Hepatocyte (in vitro differentiated cells): ENCODE data around the gene CITED4.

Experiments
- CTCF ChIP-seq: fragments of 200-600 bp; sonication (generic); IDR thresholded peaks from 2 replicates; pipeline ENCODE4 v1.5.1; 2016; ENCODE audit warnings: antibody characterized with exemption, mild to moderate bottlenecking; ENCODE audit not compliant: poor library complexity
- EZH2 ChIP-seq: fragments of 200-600 bp; sonication (generic); IDR thresholded peaks from 2 replicates; pipeline ENCODE4 v1.6.1; 2016; ENCODE audit warnings: antibody characterized with exemption, mild to moderate bottlenecking, borderline replicate concordance
- EZH2phosphoT487 ChIP-seq: fragments of 200-600 bp; sonication (generic); IDR thresholded peaks from one replicate; pipeline ENCODE4 v1.6.1; 2018; ENCODE audit warnings: antibody characterized with exemption, mild to moderate bottlenecking, low read depth, moderate library complexity; ENCODE audit not compliant: unreplicated experiment, severe bottlenecking

- TF ChIP-seq EZH2, result no peak
- no peak for TF ChIP-seq CTCF
- no peak for TF ChIP-seq EZH2phosphoT487
Observed at GRCh38 chr1:40901886-40902852, 40.0 kb upstream of the CITED4 start.
